Measurements from ENCODE around the gene TENM4.
A peak's percentile ranks its signal among the peaks of the same experiment; 100 is the strongest.

TENM4 gene

GRCh38 chr11:78850078-78850477 lies 590.8 kb downstream of the TENM4 start:
- no peak for TF ChIP-seq CTCF (IDR thresholded peaks at IDR 0.05; ENCODE audit: low read depth, low read length, missing control alignments)
- H3K4me3 ChIP-seq (ENCODE audit: low read depth, low read length) = no peak overlapping the region
- no peak for DNase-seq (ENCODE audit: low read depth)

GRCh38 chr11:78846269-78846668 lies 594.6 kb downstream of the TENM4 start:
- no peak for DNase-seq (ENCODE audit: low read depth)
- H3K4me3 ChIP-seq (ENCODE audit: low read depth, low read length) = no peak overlapping the region
- no peak for TF ChIP-seq CTCF (IDR thresholded peaks at IDR 0.05; ENCODE audit: low read depth, low read length, missing control alignments)

- no peak for DNase-seq (ENCODE audit: low read depth)
- no peak overlapping the region for H3K4me3 ChIP-seq (ENCODE audit: low read depth, low read length)
- TF ChIP-seq CTCF (IDR thresholded peaks at IDR 0.05; ENCODE audit: low read depth, low read length, missing control alignments) = no peak
Measured at GRCh38 chr11:78845496-78845895, 595.3 kb downstream of the TENM4 start.

DNA sequence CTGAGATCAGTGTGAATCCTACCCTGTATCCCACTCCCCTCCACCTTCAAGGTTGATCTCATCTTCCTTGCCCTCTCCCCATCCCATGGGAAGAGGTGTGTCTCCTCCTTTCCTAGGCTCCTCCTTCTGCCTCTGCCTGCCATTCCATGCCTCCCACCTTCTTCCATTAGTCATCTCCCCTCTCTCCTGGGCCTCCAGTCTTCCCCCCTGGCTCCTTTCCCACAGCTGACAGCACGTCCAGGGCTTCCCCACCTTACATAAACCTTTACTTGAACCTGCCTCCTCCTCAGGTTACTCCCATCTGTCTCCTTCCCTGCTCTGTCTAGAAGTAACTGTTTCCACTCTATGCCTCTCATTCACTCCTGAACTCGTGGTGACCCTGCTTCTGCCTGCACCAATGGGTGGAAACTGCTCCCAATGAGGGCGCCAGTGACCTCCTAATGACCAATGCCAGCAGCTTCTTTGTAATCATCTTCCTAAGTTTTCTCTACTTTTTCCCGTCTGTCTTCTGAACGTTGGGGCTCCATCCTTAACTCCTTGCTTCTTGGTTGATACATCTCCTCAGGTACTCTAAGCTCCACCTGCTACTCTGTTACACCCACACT lies 599.3 kb downstream of the TENM4 start:
- no peak for DNase-seq (ENCODE audit: low read depth)
- H3K4me3 ChIP-seq (ENCODE audit: low read depth, low read length) = no peak overlapping the region
- no peak for TF ChIP-seq CTCF (IDR thresholded peaks at IDR 0.05; ENCODE audit: low read depth, low read length, missing control alignments)

DNA sequence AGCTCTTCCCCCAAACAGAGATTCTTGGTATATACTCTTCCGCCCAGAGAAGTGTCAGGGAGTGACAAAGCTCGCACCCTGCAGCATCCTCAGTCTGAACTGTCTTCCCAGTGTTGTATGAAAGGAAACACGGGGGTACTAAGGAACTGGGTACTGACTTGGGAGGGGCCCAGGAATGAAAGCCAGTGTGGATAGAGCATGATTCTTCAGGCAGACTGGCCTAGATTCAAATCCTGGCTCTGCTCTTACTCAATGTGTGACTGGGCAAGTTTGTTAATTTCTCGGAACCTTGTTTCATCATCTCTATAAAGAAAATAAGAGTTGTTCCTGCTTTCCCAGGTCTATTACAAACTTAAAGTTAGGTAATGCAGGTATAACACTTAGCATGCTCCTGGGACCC lies 600.2 kb downstream of the TENM4 start:
- H3K4me3 ChIP-seq (ENCODE audit: low read depth, low read length) = no peak overlapping the region
- DNase-seq (ENCODE audit: low read depth) = no peak
- no peak for TF ChIP-seq CTCF (IDR thresholded peaks at IDR 0.05; ENCODE audit: low read depth, low read length, missing control alignments)

GRCh38 chr11:78840200-78840599 lies 600.6 kb downstream of the TENM4 start:
- H3K4me3 ChIP-seq (ENCODE audit: low read depth, low read length) = no peak overlapping the region
- DNase-seq (ENCODE audit: low read depth) = no peak
- TF ChIP-seq CTCF (IDR thresholded peaks at IDR 0.05; ENCODE audit: low read depth, low read length, missing control alignments) = no peak

GRCh38 chr11:78838417-78838816 lies 602.4 kb downstream of the TENM4 start:
- peak; percentile 3 for TF ChIP-seq CTCF (IDR thresholded peaks at IDR 0.05; ENCODE audit: low read depth, low read length, missing control alignments)
- DNase-seq (ENCODE audit: low read depth) = no peak
- H3K4me3 ChIP-seq (ENCODE audit: low read depth, low read length) = no peak overlapping the region
